IPS-15b (cell line): Measurements from ENCODE around the gene TSSK3.
A peak's percentile ranks its signal among the peaks of the same experiment; 100 is the strongest.

Experiments used
- H3K27me3 ChIP-seq: one replicate; pipeline ENCODE4 v1.6.1; 2013; ENCODE audit warnings: low read length; ENCODE audit not compliant: control insufficient read depth, insufficient read depth
- H3K36me3 ChIP-seq: one replicate; pipeline ENCODE4 v1.6.1; 2013; ENCODE audit warnings: low read length; ENCODE audit not compliant: control insufficient read depth, insufficient read depth
- H3K4me1 ChIP-seq: one replicate; pipeline ENCODE4 v1.6.1; 2013; ENCODE audit warnings: mild to moderate bottlenecking, low read length; ENCODE audit not compliant: control insufficient read depth, insufficient read depth
- H3K4me3 ChIP-seq: one replicate; pipeline ENCODE4 v1.5.1; 2013; ENCODE audit warnings: low read depth, low read length
- H3K9ac ChIP-seq: one replicate; pipeline ENCODE4 v1.6.1; 2013; ENCODE audit warnings: low read depth, mild to moderate bottlenecking, low read length
- H3K9me3 ChIP-seq: one replicate; pipeline ENCODE4 v1.6.1; 2013; ENCODE audit warnings: mild to moderate bottlenecking, low read length; ENCODE audit not compliant: control insufficient read depth, insufficient read depth

TSSK3 gene

GRCh38 chr1:32334274-32334861 lies 28.0 kb upstream of the TSSK3 start:
- peak overlapping the region; percentile 85 for H3K4me3 ChIP-seq
- peaks cover 12% of the 10 kb centered on the region for H3K4me1 ChIP-seq
- H3K9me3 ChIP-seq, result no peaks in the 10 kb centered on the region
- peaks cover 32% of the 10 kb centered on the region for H3K36me3 ChIP-seq
- peaks cover 4% of the 10 kb centered on the region for H3K27me3 ChIP-seq
- peak overlapping the region; percentile 88 for H3K9ac ChIP-seq

- Histone ChIP-seq H3K9ac (peak overlapping the region; percentile 88), H3K4me1 (peaks cover 12% of the 10 kb centered on the region), H3K36me3 (peaks cover 31% of the 10 kb centered on the region), H3K4me3 (peak overlapping the region; percentile 85), H3K9me3 (no peaks in the 10 kb centered on the region), H3K27me3 (peaks cover 4% of the 10 kb centered on the region)
Observed at GRCh38 chr1:32334864-32335534, 27.3 kb upstream of the TSSK3 start.

GRCh38 chr1:32335535-32335789 lies 26.9 kb upstream of the TSSK3 start:
- no peaks in the 10 kb centered on the region for H3K9me3 ChIP-seq
- H3K4me1 ChIP-seq, result peaks cover 12% of the 10 kb centered on the region

GRCh38 chr1:32335790-32336590 lies 26.3 kb upstream of the TSSK3 start, which contains the start of gene MARCKSL1:
Gene MARCKSL1 (minus strand): TSS chr1:32336233. CDS start chr1:32336033, 200 bp downstream.
- peaks cover 25% of the 10 kb centered on the region for H3K36me3 ChIP-seq
- H3K9ac ChIP-seq, result peak within 1 kb of the TSS; percentile 88
- no peaks in the 10 kb centered on the region for H3K9me3 ChIP-seq
- H3K4me1 ChIP-seq, result peaks cover 12% of the 10 kb centered on the region
- peak within 1 kb of the TSS; percentile 85 for H3K4me3 ChIP-seq
- H3K27me3 ChIP-seq, result peaks cover 4% of the 10 kb centered on the region

More at GRCh38 chr1:32335535-32335789, 26.9 kb upstream of the TSSK3 start:
- peak overlapping the region; percentile 85 for H3K4me3 ChIP-seq
- peak overlapping the region; percentile 88 for H3K9ac ChIP-seq
- H3K27me3 ChIP-seq, result peaks cover 4% of the 10 kb centered on the region
- H3K36me3 ChIP-seq, result peaks cover 29% of the 10 kb centered on the region

- no peak overlapping the region for H3K9ac ChIP-seq
- H3K9me3 ChIP-seq, result no peaks in the 10 kb centered on the region
- peaks cover 4% of the 10 kb centered on the region for H3K27me3 ChIP-seq
- H3K4me1 ChIP-seq, result peaks cover 14% of the 10 kb centered on the region
- H3K36me3 ChIP-seq, result peaks cover 21% of the 10 kb centered on the region
- peak overlapping the region; percentile 66 for H3K4me3 ChIP-seq
Observed at GRCh38 chr1:32336591-32336932, 25.8 kb upstream of the TSSK3 start.

- H3K9ac ChIP-seq, result no peak overlapping the region
- H3K27me3 ChIP-seq, result peaks cover 4% of the 10 kb centered on the region
- H3K9me3 ChIP-seq, result no peaks in the 10 kb centered on the region
- peak overlapping the region; percentile 66 for H3K4me3 ChIP-seq
- H3K36me3 ChIP-seq, result peaks cover 17% of the 10 kb centered on the region
- peaks cover 14% of the 10 kb centered on the region for H3K4me1 ChIP-seq
Observed at GRCh38 chr1:32336963-32337675, 25.2 kb upstream of the TSSK3 start.

GRCh38 chr1:32337855-32338636 lies 24.3 kb upstream of the TSSK3 start:
- no peaks in the 10 kb centered on the region for H3K9me3 ChIP-seq
- H3K27me3 ChIP-seq, result peaks cover 4% of the 10 kb centered on the region
- peaks cover 9% of the 10 kb centered on the region for H3K36me3 ChIP-seq
- peaks cover 14% of the 10 kb centered on the region for H3K4me1 ChIP-seq
- H3K4me3 ChIP-seq, result no peak overlapping the region
- no peak overlapping the region for H3K9ac ChIP-seq

GRCh38 chr1:32338637-32339145 lies 23.6 kb upstream of the TSSK3 start:
- peaks cover 4% of the 10 kb centered on the region for H3K27me3 ChIP-seq
- peaks cover 14% of the 10 kb centered on the region for H3K4me1 ChIP-seq
- H3K9me3 ChIP-seq, result no peaks in the 10 kb centered on the region
- no peak overlapping the region for H3K9ac ChIP-seq
- H3K36me3 ChIP-seq, result peaks cover 9% of the 10 kb centered on the region
- no peak overlapping the region for H3K4me3 ChIP-seq

GRCh38 chr1:32339363-32339978 lies 22.9 kb upstream of the TSSK3 start:
- H3K9me3 ChIP-seq, result no peaks in the 10 kb centered on the region
- H3K4me3 ChIP-seq, result no peak overlapping the region
- H3K9ac ChIP-seq, result no peak overlapping the region
- peaks cover 4% of the 10 kb centered on the region for H3K27me3 ChIP-seq
- H3K36me3 ChIP-seq, result peaks cover 3% of the 10 kb centered on the region
- H3K4me1 ChIP-seq, result peaks cover 12% of the 10 kb centered on the region

- no peak overlapping the region for H3K9ac ChIP-seq
- no peaks in the 10 kb centered on the region for H3K9me3 ChIP-seq
- H3K4me3 ChIP-seq, result no peak overlapping the region
- peaks cover 12% of the 10 kb centered on the region for H3K4me1 ChIP-seq
- H3K36me3 ChIP-seq, result no peaks in the 10 kb centered on the region
- H3K27me3 ChIP-seq, result peaks cover 9% of the 10 kb centered on the region
Observed at GRCh38 chr1:32341186-32341757, 21.1 kb upstream of the TSSK3 start.
